ENCODE measurements around the gene CAMTA1.

GRCh38 chr1:6941786-6942185 lies 156.5 kb downstream of the CAMTA1 start:
- TF ChIP-seq CTCF (IDR thresholded peaks at IDR 0.05; ENCODE audit: low read length) (no peak), EZH2 (optimal IDR thresholded peaks at IDR 0.05; ENCODE audit: low read depth, low read length) (no peak)
